Measurements from ENCODE around the gene FGF21.
"Not testable (repeated sequence)": the region's sequence is repeated elsewhere in the genome, so short reads cannot be mapped to it uniquely, and the experiment has no call there.

Gene FGF21

GRCh38 chr19:48714759-48715675 lies 40.3 kb upstream of the FGF21 start:
- no peak for TF ChIP-seq CTCF (IDR thresholded peaks at IDR 0.05; ENCODE audit: low read depth, low read length, missing control alignments)
- DNase-seq (ENCODE audit: low read depth) = no peak
- H3K4me3 ChIP-seq (ENCODE audit: low read depth, low read length) = peak overlapping the region; percentile 81

- no peak overlapping the region for H3K4me3 ChIP-seq (ENCODE audit: low read depth, low read length)
- TF ChIP-seq CTCF (IDR thresholded peaks at IDR 0.05; ENCODE audit: low read depth, low read length, missing control alignments) = no peak
- no peak for DNase-seq (ENCODE audit: low read depth)
Observed at GRCh38 chr19:48715681-48716171, 39.6 kb upstream of the FGF21 start.

GRCh38 chr19:48716562-48717291 lies 38.6 kb upstream of the FGF21 start:
- H3K4me3 ChIP-seq (ENCODE audit: low read depth, low read length) = no peak overlapping the region
- TF ChIP-seq CTCF (IDR thresholded peaks at IDR 0.05; ENCODE audit: low read depth, low read length, missing control alignments) = no peak
- DNase-seq (ENCODE audit: low read depth) = no peak

- not testable (repeated sequence) for H3K4me3 ChIP-seq (ENCODE audit: low read depth, low read length); DNase-seq (ENCODE audit: low read depth)
Observed at GRCh38 chr19:48718106-48718505, 37.2 kb upstream of the FGF21 start.

GRCh38 chr19:48718711-48719231 lies 36.6 kb upstream of the FGF21 start:
- no peak overlapping the region for H3K4me3 ChIP-seq (ENCODE audit: low read depth, low read length)
- DNase-seq (ENCODE audit: low read depth) = no peak
- TF ChIP-seq CTCF (IDR thresholded peaks at IDR 0.05; ENCODE audit: low read depth, low read length, missing control alignments) = no peak

GRCh38 chr19:48719263-48720171 lies 35.8 kb upstream of the FGF21 start, which contains the start of gene MAMSTR:
Gene MAMSTR (minus strand): TSS chr19:48719725. CDS start chr19:48719031, 694 bp downstream.
- peak within 1 kb of the TSS; percentile 61 for H3K4me3 ChIP-seq (ENCODE audit: low read depth, low read length)
- no peak for TF ChIP-seq CTCF (IDR thresholded peaks at IDR 0.05; ENCODE audit: low read depth, low read length, missing control alignments)
- no peak for DNase-seq (ENCODE audit: low read depth)

Data from GM12864 (cell line).